Gastrocnemius medialis (tissue), 4 donors: ENCODE data around the gene SEMA3E.

Experiments
- CTCF ChIP-seq, 5 experiments: fragments of 450-650 bp in 3 of 5; fragments of 200-600 bp in 2 of 5; sonication (generic) in 2 of 5; IDR thresholded peaks in 4 of 5; conservative IDR thresholded peaks in 1 of 5; 1 replicate in 4 of 5; 2 replicates in 1 of 5; pipeline ENCODE4 v1.5.1; 2016 to 2019; ENCODE audit warnings: antibody characterized with exemption in 5 of 5, mild to moderate bottlenecking in 3 of 5, moderate library complexity in 3 of 5
- POLR2A ChIP-seq, 2 donors: fragments of 450-650 bp; IDR thresholded peaks; one replicate each; pipeline ENCODE4 v1.6.1; 2017; ENCODE audit warnings: antibody characterized with exemption in 2 of 2, mild to moderate bottlenecking in 2 of 2, moderate library complexity in 2 of 2

GRCh38 chr7:83697804-83698530, 49.0 kb upstream of the SEMA3E start:
- no peak for TF ChIP-seq CTCF (IDR thresholded peaks at IDR 0.05 in 4 of 5, conservative IDR thresholded peaks at IDR 0.05 in 1 of 5)
- no peak for TF ChIP-seq POLR2A (IDR thresholded peaks at IDR 0.05)
